WTC11 (cell line): Measurements from ENCODE around the gene FAM24B.

Experiments
- CTCF ChIP-seq: fragments of 200-600 bp; IDR thresholded peaks from 2 replicates; pipeline ENCODE4 v1.8.0; 2022; ENCODE audit warnings: antibody characterized with exemption
- MLX ChIP-seq: sonication (generic); formaldehyde crosslinking; IDR thresholded peaks from 2 replicates; pipeline ENCODE4 v1.8.1; 2023; ENCODE audit warnings: mild to moderate bottlenecking, missing genetic modification reagents, moderate library complexity
- NFYB ChIP-seq: sonication (generic); formaldehyde crosslinking; conservative IDR thresholded peaks from 2 replicates; pipeline ENCODE4 v1.8.0; 2022; ENCODE audit warnings: low read depth, missing genetic modification reagents
- ZNF416 ChIP-seq: fragments of 250-450 bp; sonication (Bioruptor Pico); IDR thresholded peaks from 2 replicates; pipeline ENCODE4 v1.9.0; 2021; ENCODE audit warnings: mild to moderate bottlenecking, inconsistent platforms

GRCh38 chr10:122802282-122802681 is 77.1 kb downstream of the FAM24B start:
- TF ChIP-seq CTCF = no peak
- no peak for TF ChIP-seq MLX (CRISPR knock-in tag)
- no peak for TF ChIP-seq ZNF416 (CRISPR knock-in tag)
- TF ChIP-seq NFYB (CRISPR knock-in tag) = no peak
